GM23248 (cell line): ENCODE data around the gene CDKAL1. TPM values are rescaled to one million over a fixed set of nuclear protein-coding genes. Genes with fewer than 3 reads are reported as not detected.
"Not testable (repeated sequence)": the region's sequence is repeated elsewhere in the genome, so short reads cannot be mapped to it uniquely, and the experiment has no call there.

Source experiments
- DNase-seq: peaks from one replicate; pipeline ENCODE4 v3.0.0-alpha.2; 2015
- H2AFZ ChIP-seq: fragments of 200-600 bp; sonication (generic); 2 replicates; pipeline ENCODE4 v1.6.1; 2016; ENCODE audit warnings: antibody characterized with exemption
- H3F3A ChIP-seq: fragments of 200-600 bp; sonication (generic); 2 replicates; pipeline ENCODE4 v1.6.1; 2016; ENCODE audit warnings: mild to moderate bottlenecking, antibody characterized with exemption, mixed run types; ENCODE audit not compliant: insufficient read depth
- H3K27ac ChIP-seq: fragments of 200-600 bp; sonication (generic); 2 replicates; pipeline ENCODE4 v1.5.1; 2016; ENCODE audit warnings: mild to moderate bottlenecking
- H3K27me3 ChIP-seq: fragments of 200-600 bp; sonication (generic); replicated peaks from 2 replicates; pipeline ENCODE4 v1.6.1; 2016; ENCODE audit warnings: mild to moderate bottlenecking; ENCODE audit not compliant: insufficient read depth
- H3K36me3 ChIP-seq: fragments of 200-600 bp; sonication (generic); 2 replicates; pipeline ENCODE4 v1.6.1; 2016; ENCODE audit warnings: low read depth, mild to moderate bottlenecking
- H3K4me1 ChIP-seq: fragments of 200-600 bp; sonication (generic); 2 replicates; pipeline ENCODE4 v1.6.1; 2016; ENCODE audit warnings: mild to moderate bottlenecking; ENCODE audit not compliant: insufficient read depth
- H3K4me2 ChIP-seq: fragments of 200-600 bp; sonication (generic); one replicate; pipeline ENCODE4 v1.6.1; 2016; ENCODE audit warnings: mild to moderate bottlenecking; ENCODE audit not compliant: unreplicated experiment
- H3K4me3 ChIP-seq: fragments of 200-600 bp; sonication (generic); 2 replicates; pipeline ENCODE4 v1.5.1; 2016; ENCODE audit warnings: mild to moderate bottlenecking
- H3K79me2 ChIP-seq: fragments of 200-600 bp; sonication (generic); 2 replicates; pipeline ENCODE4 v1.6.1; 2016; ENCODE audit warnings: mild to moderate bottlenecking; ENCODE audit not compliant: insufficient read depth
- H3K9ac ChIP-seq: fragments of 200-600 bp; sonication (generic); 2 replicates; pipeline ENCODE4 v1.6.1; 2016; ENCODE audit warnings: mild to moderate bottlenecking
- H3K9me2 ChIP-seq: fragments of 200-600 bp; sonication (generic); 2 replicates; pipeline ENCODE4 v1.6.1; 2016; ENCODE audit warnings: mixed run types, mild to moderate bottlenecking, moderate library complexity; ENCODE audit not compliant: insufficient read depth
- H3K9me3 ChIP-seq: fragments of 200-600 bp; sonication (generic); one replicate; pipeline ENCODE4 v1.6.1; 2017; ENCODE audit warnings: low read depth
- H4K20me1 ChIP-seq: fragments of 200-600 bp; sonication (generic); 2 replicates; pipeline ENCODE4 v1.6.0; 2016; ENCODE audit not compliant: insufficient read depth
- EZH2 ChIP-seq: fragments of 200-600 bp; sonication (generic); IDR thresholded peaks from 2 replicates; pipeline ENCODE4 v1.6.1; 2018; ENCODE audit warnings: antibody characterized with exemption, mild to moderate bottlenecking; ENCODE audit not compliant: insufficient read depth, poor library complexity, severe bottlenecking
- EZH2phosphoT487 ChIP-seq: fragments of 200-600 bp; sonication (generic); IDR thresholded peaks from 2 replicates; pipeline ENCODE4 v1.6.1; 2018; ENCODE audit warnings: antibody characterized with exemption, moderate library complexity, mild to moderate bottlenecking, low read depth; ENCODE audit not compliant: insufficient read depth
- WGBS, 2 experiments: methylation state at CpG; one replicate each; pipeline ENCODE4 v1.1.6; 2015 to 2017; ENCODE audit warnings: low lambda C conversion rate in 2 of 2, low coverage in 1 of 2; ENCODE audit errors: missing lambda C conversion rate in 2 of 2; 5-methylcytosine and 5-hydroxymethylcytosine counted together
- in situ Hi-C: fragments of 300-500 bp; cut with MboI; formaldehyde crosslinking; loops from 2 replicates; pipeline ENCODE4 v1.15.0; 2020
- polyA plus RNA-seq: library from polyadenylated mRNA; unstranded; fragments of >200 nt; fragmentation: Nextera tagmentation; extraction: Ambion mirVana; gene quantifications from 2 replicates; pipeline ENCODE4 v1.2.1, GENCODE V29; 2016
- total RNA-seq: library from RNA; depleted of rRNA; stranded (reverse); fragments of >200 nt; shearing (Covaris generic); gene quantifications from 2 replicates; pipeline ENCODE4 v1.2.3, GENCODE V29; 2014

Gene CDKAL1
- total and polyA plus RNA-seq, 2 experiments from 2014 or later = 7.5 to 10.8 TPM

GRCh38 chr6:20718705-20719653 is 184.7 kb downstream of the CDKAL1 start:
- no peak overlapping the region for H2AFZ ChIP-seq
- H4K20me1 ChIP-seq = no peaks in the 10 kb centered on the region
- no peaks in the 10 kb centered on the region for H3K79me2 ChIP-seq
- no peak for DNase-seq
- H3K27ac ChIP-seq = no peak overlapping the region
- no peak overlapping the region for H3K4me2 ChIP-seq
- TF ChIP-seq EZH2 (no peak), EZH2phosphoT487 (no peak)
- 94 to 99% methylated on average over 3 of the region's 3 CpGs for WGBS, 2 experiments
- H3K4me1 ChIP-seq = peaks cover 5% of the 10 kb centered on the region; the same call in 1 of the 2 replicates
- H3K27me3 ChIP-seq = no peaks in the 10 kb centered on the region
- H3K9me3 ChIP-seq = no peaks in the 10 kb centered on the region
- H3K4me3 ChIP-seq = no peak overlapping the region
- H3K36me3 ChIP-seq = no peaks in the 10 kb centered on the region
- in situ Hi-C loops = no loop called here
- H3K9ac ChIP-seq = no peak overlapping the region
- H3F3A ChIP-seq = no peaks in the 10 kb centered on the region
- no peaks in the 10 kb centered on the region for H3K9me2 ChIP-seq

- Histone ChIP-seq H3K9me2 (no peaks in the 10 kb centered on the region), H3K79me2 (no peaks in the 10 kb centered on the region), H4K20me1 (no peaks in the 10 kb centered on the region), H3K27ac (no peak overlapping the region), H3K4me2 (no peak overlapping the region), H3K4me1 (peaks cover 4% of the 10 kb centered on the region; the same call in 1 of the 2 replicates), H3K27me3 (no peaks in the 10 kb centered on the region), H3K4me3 (no peak overlapping the region), H3F3A (no peaks in the 10 kb centered on the region), H3K36me3 (no peaks in the 10 kb centered on the region), H2AFZ (no peak overlapping the region), H3K9ac (no peak overlapping the region), H3K9me3 (no peaks in the 10 kb centered on the region)
- no peak for DNase-seq
- 87 to 95% methylated on average over 2 of the region's 2 CpGs for WGBS, 2 experiments
- in situ Hi-C loops = no loop called here
- TF ChIP-seq EZH2phosphoT487 (no peak), EZH2 (no peak)
These were observed 185.7 kb downstream of the CDKAL1 start for GRCh38 chr6:20719980-20720379.

- H3K9me2 ChIP-seq, H3K4me2 ChIP-seq, H3K9ac ChIP-seq, H3K9me3 ChIP-seq, H3K27ac ChIP-seq, DNase-seq, H3K4me3 ChIP-seq, H3K27me3 ChIP-seq, H3K79me2 ChIP-seq, H3K36me3 ChIP-seq, H3K4me1 ChIP-seq, H2AFZ ChIP-seq, in situ Hi-C loops, H4K20me1 ChIP-seq, H3F3A ChIP-seq: not testable (repeated sequence)
- WGBS, 2 experiments = 64 to 66% methylated on average over 3 of the region's 3 CpGs
These were observed 186.9 kb downstream of the CDKAL1 start for GRCh38 chr6:20721121-20721520.

- Histone ChIP-seq H3K27ac (no peak overlapping the region), H3K79me2 (no peaks in the 10 kb centered on the region), H3K9me3 (no peaks in the 10 kb centered on the region), H4K20me1 (no peaks in the 10 kb centered on the region), H3K36me3 (no peaks in the 10 kb centered on the region), H3K9me2 (no peaks in the 10 kb centered on the region), H3K27me3 (no peaks in the 10 kb centered on the region), H2AFZ (no peak overlapping the region), H3K4me1 (no peaks in the 10 kb centered on the region), H3K9ac (no peak overlapping the region), H3K4me3 (no peak overlapping the region), H3F3A (no peaks in the 10 kb centered on the region), H3K4me2 (no peak overlapping the region)
- in situ Hi-C loops = no loop called here
- DNase-seq = no peak
- 98 to 100% methylated on average over 2 of the region's 2 CpGs for WGBS, 2 experiments
- no peak for TF ChIP-seq EZH2
- TF ChIP-seq EZH2phosphoT487 = no peak
These were observed 188.2 kb downstream of the CDKAL1 start for GRCh38 chr6:20722455-20722854.
